ENCODE measurements around the gene UNKL. TPM values are rescaled to one million over a fixed set of nuclear protein-coding genes. Genes with fewer than 3 reads are reported as not detected.

The UNKL gene
- total RNA-seq, 1 experiment from 2014 or later: 18.8 TPM

- intact Hi-C loops (cut with micrococcal nuclease): no loop called here
- TF ChIP-seq CTCF (conservative IDR thresholded peaks at IDR 0.05; ENCODE audit: low read depth, low read length): no peak
- TF ChIP-seq EZH2 (IDR thresholded peaks at IDR 0.05; ENCODE audit: low read length, unreplicated experiment): no peak
- no peak for TF ChIP-seq EZH2phosphoT487 (IDR thresholded peaks at IDR 0.05; ENCODE audit: borderline replicate concordance, low read length)
- Histone ChIP-seq H3K4me1 (ENCODE audit: insufficient read depth, low read length) (no peaks in the 10 kb centered on the region), H3K36me3 (ENCODE audit: low read depth, low read length) (no peaks in the 10 kb centered on the region), H3F3A (ENCODE audit: low read length, unreplicated experiment) (no peaks in the 10 kb centered on the region), H4K20me1 (ENCODE audit: low read length) (no peaks in the 10 kb centered on the region), H3K4me2 (ENCODE audit: low read length) (no peak overlapping the region), H3K9me3 (ENCODE audit: low read length) (no peaks in the 10 kb centered on the region), H3K27me3 (ENCODE audit: low read length) (no peaks in the 10 kb centered on the region), H3K9me2 (replicated peaks; ENCODE audit: low read length) (no peaks in the 10 kb centered on the region), H2AFZ (ENCODE audit: low read length) (no peak overlapping the region), H3K9ac (ENCODE audit: low read length) (no peak overlapping the region), H3K4me3 (ENCODE audit: low read length) (no peak overlapping the region), H3K27ac (ENCODE audit: low read length) (no peak overlapping the region), H3K79me2 (ENCODE audit: low read length) (no peaks in the 10 kb centered on the region)
- ATAC-seq: no peak
- no TSS peak for BruUV-seq (replicated peaks)
- POLR2A ChIA-PET (ENCODE audit: unreplicated experiment): no interaction called here
- CTCF ChIA-PET: no interaction called here
- no peak for DNase-seq
These were observed 27.2 kb downstream of the UNKL start for GRCh38 chr16:1387331-1387730.

GRCh38 chr16:1385232-1385631 lies 29.3 kb downstream of the UNKL start:
- no peak for DNase-seq
- POLR2A ChIA-PET (ENCODE audit: unreplicated experiment): no interaction called here
- no peaks in the 10 kb centered on the region for H3F3A ChIP-seq (ENCODE audit: low read length, unreplicated experiment)
- H2AFZ ChIP-seq (ENCODE audit: low read length): no peak overlapping the region
- no peak for ATAC-seq
- H3K9me2 ChIP-seq (replicated peaks; ENCODE audit: low read length): no peaks in the 10 kb centered on the region
- no peaks in the 10 kb centered on the region for H3K79me2 ChIP-seq (ENCODE audit: low read length)
- intact Hi-C loops (cut with micrococcal nuclease): no loop called here
- TF ChIP-seq EZH2phosphoT487 (IDR thresholded peaks at IDR 0.05; ENCODE audit: borderline replicate concordance, low read length): no peak
- no peak for TF ChIP-seq EZH2 (IDR thresholded peaks at IDR 0.05; ENCODE audit: low read length, unreplicated experiment)
- TF ChIP-seq CTCF (conservative IDR thresholded peaks at IDR 0.05; ENCODE audit: low read depth, low read length): no peak
- H3K27me3 ChIP-seq (ENCODE audit: low read length): no peaks in the 10 kb centered on the region
- H4K20me1 ChIP-seq (ENCODE audit: low read length): no peaks in the 10 kb centered on the region
- no peaks in the 10 kb centered on the region for H3K9me3 ChIP-seq (ENCODE audit: low read length)
- no TSS peak for BruUV-seq (replicated peaks)
- H3K9ac ChIP-seq (ENCODE audit: low read length): no peak overlapping the region
- no peak overlapping the region for H3K4me3 ChIP-seq (ENCODE audit: low read length)
- H3K4me2 ChIP-seq (ENCODE audit: low read length): no peak overlapping the region
- no peaks in the 10 kb centered on the region for H3K36me3 ChIP-seq (ENCODE audit: low read depth, low read length)
- H3K27ac ChIP-seq (ENCODE audit: low read length): no peak overlapping the region
- CTCF ChIA-PET: no interaction called here
- peaks cover under 1% of the 10 kb centered on the region for H3K4me1 ChIP-seq (ENCODE audit: insufficient read depth, low read length)

- TF ChIP-seq EZH2phosphoT487 (IDR thresholded peaks at IDR 0.05; ENCODE audit: borderline replicate concordance, low read length) (no peak), EZH2 (IDR thresholded peaks at IDR 0.05; ENCODE audit: low read length, unreplicated experiment) (no peak), CTCF (conservative IDR thresholded peaks at IDR 0.05; ENCODE audit: low read depth, low read length) (no peak)
These were observed 30.9 kb downstream of the UNKL start for GRCh38 chr16:1383556-1383955.

More at GRCh38 chr16:1383556-1383955, 30.9 kb downstream of the UNKL start:
- Histone ChIP-seq H3F3A (ENCODE audit: low read length, unreplicated experiment) (no peaks in the 10 kb centered on the region), H3K9me2 (replicated peaks; ENCODE audit: low read length) (no peaks in the 10 kb centered on the region), H3K27me3 (ENCODE audit: low read length) (no peaks in the 10 kb centered on the region), H3K4me2 (ENCODE audit: low read length) (no peak overlapping the region), H3K27ac (ENCODE audit: low read length) (no peak overlapping the region), H2AFZ (ENCODE audit: low read length) (no peak overlapping the region), H3K9ac (ENCODE audit: low read length) (no peak overlapping the region), H3K4me3 (ENCODE audit: low read length) (no peak overlapping the region), H3K36me3 (ENCODE audit: low read depth, low read length) (no peaks in the 10 kb centered on the region), H4K20me1 (ENCODE audit: low read length) (no peaks in the 10 kb centered on the region), H3K9me3 (ENCODE audit: low read length) (no peaks in the 10 kb centered on the region), H3K79me2 (ENCODE audit: low read length) (peaks cover 8% of the 10 kb centered on the region), H3K4me1 (ENCODE audit: insufficient read depth, low read length) (peaks cover 6% of the 10 kb centered on the region)
- ChIA-PET CTCF (no interaction called here), POLR2A (ENCODE audit: unreplicated experiment) (no interaction called here)
- DNase-seq: no peak
- no TSS peak for BruUV-seq (replicated peaks)
- intact Hi-C loops (cut with micrococcal nuclease): no loop called here
- no peak for ATAC-seq
